HG03175 (cell line): ENCODE results near the gene ST6GALNAC4.
"Not testable (repeated sequence)": the region's sequence is repeated elsewhere in the genome, so short reads cannot be mapped to it uniquely, and the experiment has no call there.

Experiments used
- ATAC-seq: cut with Tn5 transposase; IDR thresholded peaks from one replicate; pipeline ENCODE4 v1.9.1; 2021; ENCODE audit warnings: mild to moderate bottlenecking, moderate library complexity; ENCODE audit not compliant: unreplicated experiment

ST6GALNAC4 gene

DNA sequence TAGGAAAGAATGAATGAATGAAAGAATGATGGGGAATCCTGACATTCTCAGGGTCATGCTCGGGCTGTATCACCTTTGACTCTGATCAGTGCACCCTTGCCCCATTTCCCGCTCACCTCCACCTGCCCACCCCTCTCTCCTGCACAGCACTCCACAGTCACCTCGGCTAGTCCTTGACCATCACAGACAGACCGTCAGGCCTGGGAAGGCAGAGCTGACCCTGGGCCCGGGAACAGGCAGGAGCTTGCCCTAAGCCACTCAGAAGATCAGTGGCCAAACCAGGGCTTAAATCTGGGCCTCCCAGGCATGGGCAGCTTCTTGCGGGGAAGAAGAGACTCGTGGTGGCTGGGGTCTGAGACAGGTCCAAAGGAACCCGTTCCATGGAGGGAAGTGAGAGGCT, 21.0 kb downstream of the ST6GALNAC4 start:
- ATAC-seq: no peak

- no peak for ATAC-seq
These were observed 23.4 kb downstream of the ST6GALNAC4 start for GRCh38 chr9:127893392-127893791.

- no peak for ATAC-seq
These were observed 24.0 kb downstream of the ST6GALNAC4 start for GRCh38 chr9:127892831-127893230.

DNA sequence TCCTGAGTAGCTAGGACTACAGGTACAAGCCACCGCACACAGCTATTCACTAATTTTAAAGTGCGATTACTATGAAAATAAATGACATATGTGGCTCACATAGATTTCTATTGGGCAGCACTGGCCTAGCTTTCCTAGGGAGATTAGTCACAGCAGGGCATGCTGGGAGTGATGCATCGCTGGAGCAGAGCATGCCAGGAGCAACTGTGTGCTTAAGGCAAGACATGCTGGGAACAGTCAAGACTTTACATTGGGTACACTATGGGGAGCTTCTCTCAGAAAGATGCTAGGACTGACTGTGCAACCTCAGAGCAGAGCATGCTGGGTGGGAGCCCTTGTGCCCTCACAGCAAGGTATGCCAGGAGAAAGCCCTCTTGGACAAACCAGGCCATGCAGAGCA, 26.8 kb downstream of the ST6GALNAC4 start:
- no peak for ATAC-seq

DNA sequence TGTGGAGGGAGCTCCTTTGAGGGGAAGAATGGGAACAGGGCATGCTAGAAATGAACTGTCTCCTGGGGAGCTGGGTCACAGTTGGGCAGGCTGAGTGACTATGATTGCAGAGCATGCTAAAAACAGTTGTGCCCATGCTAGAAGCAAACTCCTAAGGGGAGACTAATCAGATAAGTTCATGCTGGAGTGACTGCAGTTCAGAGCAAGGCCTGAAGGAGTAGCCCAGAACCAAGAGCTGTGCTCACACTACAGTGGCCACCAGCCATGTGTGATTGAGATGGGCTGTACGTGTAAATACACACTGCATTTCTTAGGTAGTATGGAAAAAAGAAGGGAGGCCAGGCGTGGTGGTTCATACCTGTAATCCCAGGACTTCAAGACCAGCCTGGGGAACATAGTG, 29.0 kb downstream of the ST6GALNAC4 start:
- ATAC-seq: no peak

GRCh38 chr9:127886401-127886972, 30.4 kb downstream of the ST6GALNAC4 start:
- no peak for ATAC-seq

DNA sequence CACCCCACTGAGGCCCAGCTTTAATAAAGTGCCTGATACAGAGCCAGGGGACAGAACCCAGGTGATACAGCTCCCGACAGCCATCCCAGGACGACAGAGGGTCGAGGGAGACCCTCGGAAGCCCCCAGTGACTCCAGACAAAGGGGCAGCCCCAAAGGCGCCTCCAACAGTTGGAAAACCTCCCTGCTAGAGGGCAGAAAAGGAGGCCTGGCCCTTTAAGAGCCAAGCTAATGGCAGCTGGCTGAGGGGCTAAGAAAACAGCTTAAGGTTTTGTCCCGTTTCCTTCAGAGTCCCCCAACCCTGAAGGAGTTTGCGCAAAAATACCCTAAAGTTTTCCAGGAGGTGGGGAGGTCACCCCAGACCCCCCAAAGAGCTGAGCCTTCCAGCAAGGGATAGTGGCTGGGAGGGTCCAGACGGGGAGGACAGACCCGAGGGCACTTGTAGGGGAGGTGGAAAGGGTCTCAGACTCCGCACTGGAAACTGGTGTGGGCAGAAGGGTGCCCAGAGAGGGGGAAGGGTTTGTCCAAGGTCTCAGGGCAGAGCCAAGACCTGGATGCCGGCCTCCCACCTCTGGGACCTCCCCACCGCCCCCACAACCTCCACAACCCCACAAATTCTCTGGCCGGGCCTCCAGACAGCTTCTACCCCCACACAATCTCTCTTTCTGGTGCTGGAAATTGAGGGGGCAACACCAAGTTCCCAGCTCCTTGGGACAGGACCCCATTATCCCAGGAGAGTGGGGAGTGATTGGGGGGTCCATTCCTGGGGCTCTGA, 31.1 kb downstream of the ST6GALNAC4 start:
- no peak for ATAC-seq

- ATAC-seq: no peak
These were observed 31.8 kb downstream of the ST6GALNAC4 start for GRCh38 chr9:127884976-127885490.

- no peak for ATAC-seq
These were observed 32.4 kb downstream of the ST6GALNAC4 start for GRCh38 chr9:127884427-127884911.

DNA sequence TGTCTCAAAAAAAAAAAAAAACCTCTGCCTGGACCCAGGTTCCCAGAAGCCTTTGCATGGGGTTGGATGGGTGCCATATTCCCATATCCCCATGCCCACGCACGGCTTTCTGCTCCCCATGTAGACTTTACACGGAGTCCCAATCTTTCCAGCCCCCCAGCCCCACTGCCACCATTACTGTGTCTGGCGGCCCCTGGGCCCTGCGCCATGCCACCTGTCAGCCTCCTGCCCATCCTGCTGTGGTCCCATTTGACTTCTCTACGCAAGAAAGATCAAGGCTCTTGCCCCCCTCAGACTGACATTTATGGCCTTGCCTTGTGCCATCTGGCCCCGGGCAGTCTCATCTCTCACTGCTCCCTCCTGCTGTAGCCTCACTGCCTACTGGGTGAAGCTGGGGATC, 32.9 kb downstream of the ST6GALNAC4 start:
- ATAC-seq: no peak

DNA sequence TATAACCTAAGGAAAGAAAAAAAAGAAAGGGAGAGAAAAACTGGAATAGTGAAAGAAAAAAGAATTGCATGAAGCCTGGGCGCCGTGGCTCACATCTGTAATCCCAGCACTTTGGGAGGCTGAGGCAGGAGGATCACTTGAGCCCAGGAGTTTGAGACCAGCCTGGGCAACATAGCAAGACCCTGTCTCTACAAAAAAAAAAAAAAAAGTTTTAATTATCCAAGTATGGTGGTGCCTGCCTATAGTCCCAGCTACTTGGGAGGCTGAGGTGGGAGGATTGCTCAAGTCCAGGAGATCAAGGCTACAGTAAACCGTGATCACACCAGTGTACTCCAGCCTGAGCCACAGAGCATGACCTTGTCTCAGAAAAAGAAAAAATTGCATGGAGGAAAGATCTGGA, 35.1 kb downstream of the ST6GALNAC4 start:
- ATAC-seq: not testable (repeated sequence)

GRCh38 chr9:127880143-127880542, 36.7 kb downstream of the ST6GALNAC4 start:
- no peak for ATAC-seq

- no peak for ATAC-seq
These were observed 38.0 kb downstream of the ST6GALNAC4 start for GRCh38 chr9:127878652-127879390.

GRCh38 chr9:127878001-127878651, 38.7 kb downstream of the ST6GALNAC4 start:
- ATAC-seq: no peak

GRCh38 chr9:127877566-127877998, 39.3 kb downstream of the ST6GALNAC4 start, which contains the start of gene AK1:
AK1 (minus strand) TSS chr9:127877675; CDS start chr9:127874617, 3,058 bp downstream.
- ATAC-seq: no peak

- ATAC-seq: no peak
These were observed 39.9 kb downstream of the ST6GALNAC4 start for GRCh38 chr9:127876764-127877562.

GRCh38 chr9:127876026-127876763, 40.6 kb downstream of the ST6GALNAC4 start:
- no peak for ATAC-seq

DNA sequence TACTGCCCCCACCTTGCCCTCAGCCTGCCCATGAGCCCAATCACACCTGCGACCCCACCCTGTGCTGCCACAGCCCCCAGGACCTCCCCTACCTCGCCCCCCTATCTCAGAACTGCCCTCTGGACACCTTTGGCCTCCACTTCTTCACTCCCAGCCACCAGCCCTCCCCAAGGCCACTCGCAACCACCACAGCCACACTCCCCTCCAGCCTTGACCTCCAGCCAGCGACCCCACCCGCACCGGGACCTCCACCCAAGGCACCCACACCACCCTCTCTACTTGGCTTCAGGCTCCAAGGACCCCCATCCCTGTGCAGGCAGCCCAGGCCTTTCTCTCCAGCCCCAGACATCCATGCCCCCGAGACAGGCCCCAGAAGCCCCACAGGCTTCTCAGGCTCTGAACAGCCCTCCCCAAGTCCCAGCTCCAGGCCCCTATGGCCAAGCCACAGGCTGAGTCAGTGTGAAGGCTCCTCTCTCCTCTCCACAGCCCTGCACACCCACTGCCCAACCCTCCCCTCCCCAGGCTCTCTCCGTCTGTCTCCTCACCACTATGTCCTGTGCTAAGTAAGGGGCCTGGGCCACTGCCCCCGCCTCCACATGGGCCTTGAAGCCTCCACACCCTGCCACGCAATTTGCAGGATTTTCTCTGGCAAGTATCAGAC, 41.4 kb downstream of the ST6GALNAC4 start:
- no peak for ATAC-seq
